Suprapubic skin (tissue), 4 donors: ENCODE results near the gene KLHDC8A. TPM values are rescaled to one million over a fixed set of nuclear protein-coding genes. Genes with fewer than 3 reads are reported as not detected.
"Not testable (repeated sequence)": the region's sequence is repeated elsewhere in the genome, so short reads cannot be mapped to it uniquely, and the experiment has no call there.

Experiments used
- DNase-seq, 2 donors: peaks; one replicate each; pipeline ENCODE4 v3.0.0-alpha.2; 2019; ENCODE audit warnings: low spot score in 2 of 2
- H3K27ac ChIP-seq: fragments of 200-600 bp; sonication (generic); one replicate; pipeline ENCODE4 v1.5.1; 2019
- H3K27me3 ChIP-seq: fragments of 200-600 bp; sonication (generic); one replicate; pipeline ENCODE4 v1.5.1; 2019
- H3K36me3 ChIP-seq: fragments of 200-600 bp; sonication (generic); one replicate; pipeline ENCODE4 v1.5.1; 2019
- H3K4me1 ChIP-seq: fragments of 200-600 bp; sonication (generic); one replicate; pipeline ENCODE4 v1.5.1; 2019
- H3K4me3 ChIP-seq: fragments of 200-600 bp; sonication (generic); one replicate; pipeline ENCODE4 v1.5.1; 2019; ENCODE audit warnings: mild to moderate bottlenecking
- H3K9me3 ChIP-seq: fragments of 200-600 bp; sonication (generic); one replicate; pipeline ENCODE4 v1.5.1; 2019
- CTCF ChIP-seq, 2 donors: fragments of 200-600 bp in 1 of 2; fragments of 450-650 bp in 1 of 2; sonication (generic) in 1 of 2; IDR thresholded peaks; one replicate each; pipeline ENCODE4 v1.5.1; 2016 to 2019; ENCODE audit warnings: antibody characterized with exemption in 2 of 2, mild to moderate bottlenecking in 1 of 2, moderate library complexity in 1 of 2
- EP300 ChIP-seq: sonication (generic); formaldehyde crosslinking; IDR thresholded peaks from one replicate; pipeline ENCODE4 v1.6.1; 2017; ENCODE audit warnings: antibody characterized with exemption
- POLR2A ChIP-seq, 2 donors: fragments of 450-650 bp; IDR thresholded peaks; one replicate each; pipeline ENCODE4 v1.6.1; 2017; ENCODE audit warnings: antibody characterized with exemption in 2 of 2, mild to moderate bottlenecking in 2 of 2, moderate library complexity in 2 of 2
- POLR2AphosphoS5 ChIP-seq, 3 donors: sonication (generic); formaldehyde crosslinking; IDR thresholded peaks; one replicate each; pipeline ENCODE4 v1.6.1; 2017; ENCODE audit warnings: antibody characterized with exemption in 3 of 3
- WGBS: methylation state at CpG from one replicate; pipeline ENCODE4 v1.1.5; 2018; 5-methylcytosine and 5-hydroxymethylcytosine counted together
- total RNA-seq, 4 donors: library from RNA; depleted of rRNA; stranded (reverse); fragments of >200 nt; gene quantifications; one replicate each; pipeline ENCODE4 v1.1.0, GENCODE V29; 2016

Gene KLHDC8A
- total RNA-seq, 4 donors from 2014 or later: 0.30 to 3.5 (median 0.62) TPM; not detected in 1

- Histone ChIP-seq H3K9me3 (no peaks in the 10 kb centered on the region), H3K27ac (no peak overlapping the region), H3K4me3 (no peak overlapping the region), H3K27me3 (no peaks in the 10 kb centered on the region), H3K4me1 (peaks cover 15% of the 10 kb centered on the region), H3K36me3 (peaks cover 8% of the 10 kb centered on the region)
- no peak for TF ChIP-seq POLR2A (IDR thresholded peaks at IDR 0.05)
- TF ChIP-seq POLR2AphosphoS5 (IDR thresholded peaks at IDR 0.05): no peak
- TF ChIP-seq CTCF (IDR thresholded peaks at IDR 0.05): no peak
- TF ChIP-seq EP300: no peak
- 70% methylated on average over 9 of the region's 9 CpGs for WGBS
- DNase-seq: no peak
These were observed 58.3 kb downstream of the KLHDC8A start for GRCh38 chr1:205298191-205298994.

DNA sequence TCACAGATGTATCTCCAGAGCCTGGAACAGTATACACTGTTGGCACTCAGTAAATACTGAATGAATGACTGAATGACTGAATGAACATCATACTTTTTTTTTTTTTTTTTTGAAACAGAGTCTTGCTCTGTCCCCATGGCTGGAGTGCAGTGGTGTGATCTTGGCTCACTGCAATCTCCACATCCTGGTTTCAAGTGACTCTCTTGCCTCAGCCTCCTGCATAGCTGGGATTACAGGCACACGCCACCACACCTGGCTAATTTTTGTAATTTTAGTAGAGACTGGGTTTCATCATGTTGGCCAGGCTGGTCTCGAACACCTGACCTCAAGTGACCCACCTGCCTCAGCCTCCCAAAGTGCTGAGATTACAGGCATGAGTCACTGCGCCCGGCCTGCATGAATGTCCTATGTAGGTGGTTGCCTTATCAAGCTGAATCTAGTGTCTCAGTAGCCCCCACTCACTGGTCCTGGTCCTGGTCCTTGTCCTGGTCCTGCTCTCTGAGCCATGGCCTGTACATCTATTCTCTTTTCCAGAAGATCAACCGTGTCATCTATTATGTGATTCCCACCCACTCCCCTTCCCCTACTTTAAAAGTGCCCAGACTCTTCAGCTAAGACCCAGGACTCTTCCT lies 59.1 kb downstream of the KLHDC8A start:
- DNase-seq, H3K27me3 ChIP-seq, H3K27ac ChIP-seq, H3K36me3 ChIP-seq, H3K4me3 ChIP-seq, H3K9me3 ChIP-seq: not testable (repeated sequence)
- peaks cover 15% of the 10 kb centered on the region for H3K4me1 ChIP-seq
- 97% methylated on average over 5 of the region's 5 CpGs for WGBS

DNA sequence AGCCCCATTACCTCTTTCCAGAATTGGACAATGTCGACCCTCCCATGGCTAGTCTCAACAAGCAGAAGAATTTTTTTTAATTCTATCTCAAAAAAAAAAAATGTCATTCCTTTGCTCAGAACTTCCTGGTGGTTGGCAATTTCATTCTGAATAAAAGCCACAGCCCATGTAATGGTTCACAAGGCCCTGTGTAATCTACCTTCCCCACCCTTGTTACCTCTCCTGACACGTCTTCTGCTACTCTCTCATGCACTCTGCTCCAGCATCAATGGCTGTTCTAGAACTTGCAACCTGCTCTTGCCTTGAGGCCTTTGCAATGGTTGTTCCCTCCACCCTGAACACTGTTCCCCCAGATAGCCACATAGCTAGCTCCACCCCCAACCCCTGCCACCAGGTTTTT lies 60.6 kb downstream of the KLHDC8A start:
- peaks cover 12% of the 10 kb centered on the region for H3K4me1 ChIP-seq
- H3K27me3 ChIP-seq: no peaks in the 10 kb centered on the region
- no peaks in the 10 kb centered on the region for H3K36me3 ChIP-seq
- no peak for DNase-seq
- H3K4me3 ChIP-seq: no peak overlapping the region
- H3K27ac ChIP-seq: no peak overlapping the region
- no peaks in the 10 kb centered on the region for H3K9me3 ChIP-seq
- no peak for TF ChIP-seq POLR2A (IDR thresholded peaks at IDR 0.05)
- no peak for TF ChIP-seq CTCF (IDR thresholded peaks at IDR 0.05)
- no peak for TF ChIP-seq EP300
- TF ChIP-seq POLR2AphosphoS5 (IDR thresholded peaks at IDR 0.05): no peak
- WGBS: 60% methylated on average over 2 of the region's 2 CpGs

DNA sequence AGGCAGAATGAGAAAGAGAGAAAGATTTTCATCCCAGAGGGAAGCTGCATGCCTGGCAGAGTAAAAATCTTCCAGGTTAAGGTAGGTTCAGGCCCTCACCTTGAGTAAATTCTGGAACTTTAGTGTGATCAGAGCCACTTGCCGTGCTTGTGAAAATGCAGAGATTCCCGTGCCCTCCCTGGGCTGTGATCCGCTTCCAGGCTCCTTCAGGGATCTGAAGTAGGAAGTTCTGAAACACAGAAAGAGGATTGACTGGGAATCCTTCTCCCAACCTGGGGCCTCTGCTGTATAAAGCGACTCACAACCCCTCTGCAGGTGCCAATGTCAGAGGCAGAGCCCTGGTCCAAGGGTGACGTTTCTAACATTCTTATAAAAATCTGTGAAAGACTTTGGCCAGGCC lies 61.8 kb downstream of the KLHDC8A start:
- no peak for DNase-seq
- H3K27me3 ChIP-seq: no peaks in the 10 kb centered on the region
- H3K36me3 ChIP-seq: no peaks in the 10 kb centered on the region
- TF ChIP-seq POLR2A (IDR thresholded peaks at IDR 0.05) (no peak), POLR2AphosphoS5 (IDR thresholded peaks at IDR 0.05) (no peak), CTCF (IDR thresholded peaks at IDR 0.05) (no peak), EP300 (no peak)
- H3K27ac ChIP-seq: no peak overlapping the region
- no peaks in the 10 kb centered on the region for H3K9me3 ChIP-seq
- peaks cover 9% of the 10 kb centered on the region for H3K4me1 ChIP-seq
- no peak overlapping the region for H3K4me3 ChIP-seq
- 89% methylated on average over 5 of the region's 5 CpGs for WGBS

DNA sequence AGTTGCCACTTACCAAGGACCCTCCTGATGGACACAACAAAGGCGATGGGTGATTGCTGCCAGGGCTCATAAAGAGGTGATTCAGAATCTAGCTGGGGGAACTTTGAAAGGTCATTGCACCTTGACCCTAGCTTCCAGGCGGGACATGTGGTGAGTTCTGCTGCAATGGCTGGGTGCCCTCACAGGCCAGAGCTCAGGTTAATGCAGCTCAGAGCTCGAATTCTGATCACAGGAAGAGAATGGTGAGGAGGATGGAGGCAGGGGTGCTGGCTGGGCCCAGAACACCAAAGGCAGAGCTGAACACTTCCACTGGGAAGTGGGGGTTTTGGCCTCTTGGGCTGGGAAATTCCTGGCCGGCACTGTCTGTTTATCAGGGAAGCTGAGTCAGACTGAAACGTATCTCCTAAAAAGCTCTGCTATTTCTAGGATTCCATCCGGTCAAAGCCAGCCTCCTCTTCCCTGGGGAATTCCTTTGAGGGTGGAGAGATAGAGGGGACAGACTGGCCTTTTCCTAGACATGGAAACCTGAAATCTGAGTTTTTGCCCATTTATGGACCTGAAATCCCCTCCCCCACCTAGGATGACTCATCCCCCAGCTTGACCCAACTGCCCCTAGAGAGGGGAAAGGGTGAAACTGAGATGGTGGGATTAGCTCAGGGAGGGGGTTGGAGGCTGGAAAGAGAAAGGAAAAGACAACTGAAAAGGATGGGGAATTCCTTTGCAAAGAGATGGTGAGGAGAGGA lies 62.4 kb downstream of the KLHDC8A start:
- 38% methylated on average over 6 of the region's 6 CpGs for WGBS
- no peak for TF ChIP-seq POLR2AphosphoS5 (IDR thresholded peaks at IDR 0.05)
- no peak for TF ChIP-seq EP300
- TF ChIP-seq POLR2A (IDR thresholded peaks at IDR 0.05): no peak
- TF ChIP-seq CTCF (IDR thresholded peaks at IDR 0.05): no peak
- Histone ChIP-seq H3K27ac (no peak overlapping the region), H3K9me3 (no peaks in the 10 kb centered on the region), H3K4me3 (no peak overlapping the region), H3K36me3 (no peaks in the 10 kb centered on the region), H3K4me1 (peaks cover 9% of the 10 kb centered on the region), H3K27me3 (no peaks in the 10 kb centered on the region)
- no peak for DNase-seq
